Neural progenitor cell (in vitro differentiated cells): Measurements from ENCODE around the gene SPNS3.

ENCODE experiments used
- EZH2 ChIP-seq: fragments of 200-600 bp; sonication (generic); IDR thresholded peaks from 2 replicates; pipeline ENCODE4 v1.6.1; 2017; ENCODE audit warnings: antibody characterized with exemption, mild to moderate bottlenecking, moderate library complexity
- EZH2phosphoT487 ChIP-seq: fragments of 200-600 bp; sonication (generic); IDR thresholded peaks from 2 replicates; pipeline ENCODE4 v1.6.1; 2017; ENCODE audit warnings: antibody characterized with exemption
- TF ChIP-seq, protein P1 (sequence below): fragments of 200-600 bp; sonication (generic); IDR thresholded peaks from 2 replicates; pipeline ENCODE4 v1.5.1; 2017; ENCODE audit warnings: antibody characterized with exemption, mild to moderate bottlenecking

DNA sequence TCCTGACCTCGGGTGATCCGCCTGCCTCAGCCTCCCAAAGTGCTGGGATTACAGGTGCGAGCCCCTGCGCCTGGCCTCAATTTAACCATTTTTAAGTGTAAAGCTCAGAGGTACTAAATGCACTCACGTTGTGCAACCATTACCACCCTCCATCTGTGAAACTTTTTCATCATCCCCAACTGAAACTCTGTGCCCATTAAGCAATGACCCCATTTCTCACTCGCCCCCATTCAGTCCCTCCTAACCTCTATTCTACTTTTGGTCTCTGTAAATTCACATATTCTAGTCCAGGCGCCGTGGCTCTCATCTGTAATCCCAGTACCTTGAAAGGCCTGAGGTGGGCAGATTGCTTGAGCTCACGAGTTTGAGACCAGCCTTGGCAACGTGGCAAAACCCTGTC is 8.3 kb upstream of the SPNS3 start:
- TF ChIP-seq, protein P1, sequence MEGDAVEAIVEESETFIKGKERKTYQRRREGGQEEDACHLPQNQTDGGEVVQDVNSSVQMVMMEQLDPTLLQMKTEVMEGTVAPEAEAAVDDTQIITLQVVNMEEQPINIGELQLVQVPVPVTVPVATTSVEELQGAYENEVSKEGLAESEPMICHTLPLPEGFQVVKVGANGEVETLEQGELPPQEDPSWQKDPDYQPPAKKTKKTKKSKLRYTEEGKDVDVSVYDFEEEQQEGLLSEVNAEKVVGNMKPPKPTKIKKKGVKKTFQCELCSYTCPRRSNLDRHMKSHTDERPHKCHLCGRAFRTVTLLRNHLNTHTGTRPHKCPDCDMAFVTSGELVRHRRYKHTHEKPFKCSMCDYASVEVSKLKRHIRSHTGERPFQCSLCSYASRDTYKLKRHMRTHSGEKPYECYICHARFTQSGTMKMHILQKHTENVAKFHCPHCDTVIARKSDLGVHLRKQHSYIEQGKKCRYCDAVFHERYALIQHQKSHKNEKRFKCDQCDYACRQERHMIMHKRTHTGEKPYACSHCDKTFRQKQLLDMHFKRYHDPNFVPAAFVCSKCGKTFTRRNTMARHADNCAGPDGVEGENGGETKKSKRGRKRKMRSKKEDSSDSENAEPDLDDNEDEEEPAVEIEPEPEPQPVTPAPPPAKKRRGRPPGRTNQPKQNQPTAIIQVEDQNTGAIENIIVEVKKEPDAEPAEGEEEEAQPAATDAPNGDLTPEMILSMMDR: no peak
- TF ChIP-seq EZH2phosphoT487 (no peak), EZH2 (no peak)
